GM12865 (cell line): ENCODE measurements around the gene RABGAP1.

Experiments
- DNase-seq: peaks from one replicate; pipeline ENCODE4 v3.0.0; 2010; ENCODE audit warnings: low read depth
- H3K4me3 ChIP-seq: 2 replicates; pipeline ENCODE4 v1.5.1; 2011; ENCODE audit warnings: mild to moderate bottlenecking, low read depth, low read length, control low read depth
- CTCF ChIP-seq: IDR thresholded peaks from 2 replicates; pipeline ENCODE4 v1.5.1; 2011; ENCODE audit warnings: low read length, control low read depth, low read depth, inconsistent platforms; ENCODE audit not compliant: insufficient read depth; ENCODE audit errors: missing control alignments

Gene RABGAP1

GRCh38 chr9:123043081-123043939 is 102.5 kb downstream of the RABGAP1 start:
- no peak for DNase-seq
- H3K4me3 ChIP-seq, result no peak overlapping the region
- no peak for TF ChIP-seq CTCF

GRCh38 chr9:123044586-123044985 is 103.8 kb downstream of the RABGAP1 start:
- no peak overlapping the region for H3K4me3 ChIP-seq
- no peak for DNase-seq
- no peak for TF ChIP-seq CTCF

GRCh38 chr9:123046406-123047195 is 105.8 kb downstream of the RABGAP1 start:
- H3K4me3 ChIP-seq, result no peak overlapping the region
- no peak for DNase-seq
- no peak for TF ChIP-seq CTCF

GRCh38 chr9:123048748-123049147 is 107.9 kb downstream of the RABGAP1 start:
- DNase-seq, result no peak
- TF ChIP-seq CTCF, result no peak
- no peak overlapping the region for H3K4me3 ChIP-seq

- no peak for TF ChIP-seq CTCF
- no peak for DNase-seq
- no peak overlapping the region for H3K4me3 ChIP-seq
Observed at GRCh38 chr9:123049589-123050222, 108.9 kb downstream of the RABGAP1 start.

- TF ChIP-seq CTCF, result no peak
- DNase-seq, result no peak
- no peak overlapping the region for H3K4me3 ChIP-seq
Observed at GRCh38 chr9:123053046-123053445, 112.2 kb downstream of the RABGAP1 start.
